ENCODE results near the gene YEATS2. TPM values are rescaled to one million over a fixed set of nuclear protein-coding genes. Genes with fewer than 3 reads are reported as not detected.
A peak's percentile ranks its signal among the peaks of the same experiment; 100 is the strongest.

The YEATS2 gene
- polyA plus RNA-seq, 3 donors = 4.2 to 33.0 (median 5.0) TPM

DNA sequence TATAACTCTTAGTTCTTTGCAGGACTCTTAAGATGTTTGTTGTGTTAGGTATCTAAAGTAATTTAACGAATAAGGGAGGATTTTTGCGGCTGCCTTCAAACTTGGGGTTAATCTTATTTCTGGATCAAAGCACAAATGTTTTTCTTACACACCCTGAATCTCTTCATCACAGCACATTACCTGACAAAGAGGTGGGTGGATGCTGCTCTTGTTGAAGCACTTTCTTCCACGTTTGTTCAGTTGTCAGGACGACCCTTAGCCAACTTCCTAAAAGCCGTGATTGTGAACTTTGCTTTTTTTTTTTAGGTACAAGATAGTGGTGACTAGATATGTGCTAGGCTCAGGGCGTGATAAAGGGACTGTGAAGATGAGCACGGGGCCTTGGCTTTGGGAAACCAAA, 36.0 kb downstream of the YEATS2 start:
- peak overlapping the region in 1 of 7 donors; percentile 48 for H3K27ac Mint-ChIP-seq

DNA sequence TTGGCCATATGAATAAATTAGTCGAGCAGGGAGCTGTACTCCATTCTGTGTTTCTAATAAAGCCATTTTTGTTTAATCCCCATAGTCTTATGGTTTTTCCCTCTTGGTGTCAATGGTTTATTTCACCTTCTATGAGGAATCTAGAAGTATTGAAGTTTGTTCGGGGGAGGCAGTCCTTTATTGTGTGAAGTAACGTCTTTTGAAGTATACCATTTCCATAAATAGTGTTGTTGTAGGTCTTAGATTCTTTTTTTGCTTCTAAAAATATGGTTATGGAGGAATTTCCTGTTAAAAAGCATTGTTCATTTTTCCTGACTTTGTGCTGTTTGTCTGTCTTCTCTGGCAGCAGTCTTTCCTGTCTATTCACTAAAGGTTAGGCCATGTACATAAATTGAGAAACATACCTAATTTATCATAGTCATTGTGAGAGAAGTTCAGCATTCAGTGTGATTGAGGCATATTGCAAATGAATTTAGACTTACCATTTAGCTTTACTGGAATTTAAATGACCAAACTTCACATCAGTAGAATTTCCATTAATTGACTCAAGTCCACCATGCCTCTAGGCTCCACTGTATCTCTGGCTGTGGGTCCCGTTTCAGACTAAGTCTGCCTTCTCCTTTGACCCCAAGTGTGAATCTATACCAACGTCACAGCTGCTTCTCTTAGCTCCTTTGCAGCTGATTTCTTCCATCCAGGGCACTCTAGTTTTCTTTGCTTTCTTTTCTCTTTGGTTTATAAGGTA, 37.3 kb downstream of the YEATS2 start:
- Mint-ChIP-seq H3K27ac (peak overlapping the region in 2 of 7 donors; percentile 3 to 31), H3K9me3 (peaks cover 0 to 3% (median 0%) of the 10 kb centered on the region in 7 donors), H3K4me1 (no peaks in the 10 kb centered on the region), H3K36me3 (peaks cover 66 to 80% of the 10 kb centered on the region in 2 donors), H3K27me3 (ENCODE audit: low read depth in 3 of 3) (no peaks in the 10 kb centered on the region), H3K4me3 (no peak overlapping the region)
- intact Hi-C loops (cut with micrococcal nuclease) = no loop called here
- Histone ChIP-seq H3K27ac (ENCODE audit: low read depth in 1 of 2, low read length in 2 of 2) (no peak overlapping the region), H3K4me1 (ENCODE audit: control insufficient read depth in 1 of 2, insufficient read depth in 2 of 2, low read length in 2 of 2) (no peaks in the 10 kb centered on the region), H3K9me3 (replicated peaks in 1 of 2; ENCODE audit: control insufficient read depth in 1 of 2, insufficient read depth in 1 of 2, low read length in 2 of 2) (no peaks in the 10 kb centered on the region), H3K4me2 (replicated peaks; ENCODE audit: extremely low read depth, low read length, poor library complexity, severe bottlenecking) (no peak overlapping the region), H3K36me3 (replicated peaks in 1 of 2; ENCODE audit: control insufficient read depth in 1 of 2, insufficient read depth in 2 of 2, low read length in 2 of 2) (peaks cover 65 to 76% of the 10 kb centered on the region in 2 donors), H4K20me1 (ENCODE audit: insufficient read depth, low read length) (no peaks in the 10 kb centered on the region), H3K27me3 (ENCODE audit: control insufficient read depth in 2 of 2, insufficient read depth in 2 of 2, low read length in 2 of 2) (no peaks in the 10 kb centered on the region), H3K79me2 (ENCODE audit: insufficient read depth, low read length) (no peaks in the 10 kb centered on the region), H3K4me3 (replicated peaks in 1 of 3; ENCODE audit: low read depth in 2 of 3, low read length in 3 of 3) (no peak overlapping the region), H3K9ac (ENCODE audit: insufficient read depth, low read length, poor library complexity, severe bottlenecking) (no peak overlapping the region), H2AFZ (ENCODE audit: insufficient read depth, low read depth, low read length, poor library complexity, severe bottlenecking) (no peak overlapping the region)
- no peak for DNase-seq
- 100% methylated on average over 1 of the region's 5 CpGs for WGBS (ENCODE audit: insufficient coverage)
- TF ChIP-seq, protein P1, sequence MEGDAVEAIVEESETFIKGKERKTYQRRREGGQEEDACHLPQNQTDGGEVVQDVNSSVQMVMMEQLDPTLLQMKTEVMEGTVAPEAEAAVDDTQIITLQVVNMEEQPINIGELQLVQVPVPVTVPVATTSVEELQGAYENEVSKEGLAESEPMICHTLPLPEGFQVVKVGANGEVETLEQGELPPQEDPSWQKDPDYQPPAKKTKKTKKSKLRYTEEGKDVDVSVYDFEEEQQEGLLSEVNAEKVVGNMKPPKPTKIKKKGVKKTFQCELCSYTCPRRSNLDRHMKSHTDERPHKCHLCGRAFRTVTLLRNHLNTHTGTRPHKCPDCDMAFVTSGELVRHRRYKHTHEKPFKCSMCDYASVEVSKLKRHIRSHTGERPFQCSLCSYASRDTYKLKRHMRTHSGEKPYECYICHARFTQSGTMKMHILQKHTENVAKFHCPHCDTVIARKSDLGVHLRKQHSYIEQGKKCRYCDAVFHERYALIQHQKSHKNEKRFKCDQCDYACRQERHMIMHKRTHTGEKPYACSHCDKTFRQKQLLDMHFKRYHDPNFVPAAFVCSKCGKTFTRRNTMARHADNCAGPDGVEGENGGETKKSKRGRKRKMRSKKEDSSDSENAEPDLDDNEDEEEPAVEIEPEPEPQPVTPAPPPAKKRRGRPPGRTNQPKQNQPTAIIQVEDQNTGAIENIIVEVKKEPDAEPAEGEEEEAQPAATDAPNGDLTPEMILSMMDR (IDR thresholded peaks at IDR 0.05) = no peak

More for the DNA sequence above, 36.0 kb downstream of the YEATS2 start:
- no peak overlapping the region for H3K9ac ChIP-seq (ENCODE audit: insufficient read depth, low read length, poor library complexity, severe bottlenecking)
- H4K20me1 ChIP-seq (ENCODE audit: insufficient read depth, low read length) = no peaks in the 10 kb centered on the region
- DNase-seq = no peak
- Mint-ChIP-seq H3K4me1 (no peaks in the 10 kb centered on the region), H3K4me3 (no peak overlapping the region), H3K9me3 (peaks cover 0 to 3% (median 0%) of the 10 kb centered on the region in 7 donors), H3K27me3 (ENCODE audit: low read depth in 3 of 3) (no peaks in the 10 kb centered on the region), H3K36me3 (peaks cover 76 to 92% of the 10 kb centered on the region in 2 donors)
- intact Hi-C loops (cut with micrococcal nuclease) = no loop called here
- no peak overlapping the region for H3K4me2 ChIP-seq (replicated peaks; ENCODE audit: extremely low read depth, low read length, poor library complexity, severe bottlenecking)
- 67% methylated on average over 2 of the region's 7 CpGs for WGBS (ENCODE audit: insufficient coverage)
- no peaks in the 10 kb centered on the region for H3K27me3 ChIP-seq (ENCODE audit: control insufficient read depth in 2 of 2, insufficient read depth in 2 of 2, low read length in 2 of 2)
- TF ChIP-seq, protein P1 (IDR thresholded peaks at IDR 0.05) = no peak
- no peaks in the 10 kb centered on the region for H3K9me3 ChIP-seq (replicated peaks in 1 of 2; ENCODE audit: control insufficient read depth in 1 of 2, insufficient read depth in 1 of 2, low read length in 2 of 2)
- peaks cover 77 to 89% of the 10 kb centered on the region in 2 donors for H3K36me3 ChIP-seq (replicated peaks in 1 of 2; ENCODE audit: control insufficient read depth in 1 of 2, insufficient read depth in 2 of 2, low read length in 2 of 2)
- H3K4me3 ChIP-seq (replicated peaks in 1 of 3; ENCODE audit: low read depth in 2 of 3, low read length in 3 of 3) = no peak overlapping the region
- no peak overlapping the region for H3K27ac ChIP-seq (ENCODE audit: low read depth in 1 of 2, low read length in 2 of 2)
- no peak overlapping the region for H2AFZ ChIP-seq (ENCODE audit: insufficient read depth, low read depth, low read length, poor library complexity, severe bottlenecking)
- H3K79me2 ChIP-seq (ENCODE audit: insufficient read depth, low read length) = no peaks in the 10 kb centered on the region
- H3K4me1 ChIP-seq (ENCODE audit: control insufficient read depth in 1 of 2, insufficient read depth in 2 of 2, low read length in 2 of 2) = no peaks in the 10 kb centered on the region
